Effector memory CD4-positive, alpha-beta T cell (primary cell): ENCODE results near the gene RGS10.
A peak's percentile ranks its signal among the peaks of the same experiment; 100 is the strongest.

Source experiments
- DNase-seq, 3 donors: peaks; one replicate each; pipeline ENCODE4 v3.0.0-alpha.2; 2020
- H3K27ac ChIP-seq: 2 replicates; pipeline ENCODE4 v1.7.0; 2013; ENCODE audit warnings: mild to moderate bottlenecking, low read length, moderate library complexity; ENCODE audit not compliant: insufficient read depth, poor library complexity, severe bottlenecking
- H3K27me3 ChIP-seq: replicated peaks from 2 replicates; pipeline ENCODE4 v1.7.0; 2013; ENCODE audit warnings: mild to moderate bottlenecking, low read length; ENCODE audit not compliant: insufficient read depth, control insufficient read depth, poor library complexity, severe bottlenecking
- H3K36me3 ChIP-seq: 2 replicates; pipeline ENCODE4 v1.7.0; 2013; ENCODE audit warnings: mild to moderate bottlenecking, low read length, moderate library complexity; ENCODE audit not compliant: control insufficient read depth, insufficient read depth
- H3K4me1 ChIP-seq: 2 replicates; pipeline ENCODE4 v1.7.0; 2013; ENCODE audit warnings: low read length, mild to moderate bottlenecking; ENCODE audit not compliant: control insufficient read depth, insufficient read depth, poor library complexity, severe bottlenecking
- H3K4me3 ChIP-seq: 2 replicates; pipeline ENCODE4 v1.7.0; 2013; ENCODE audit warnings: low read length, low read depth, mild to moderate bottlenecking; ENCODE audit not compliant: insufficient read depth, poor library complexity, severe bottlenecking
- H3K9me3 ChIP-seq: 2 replicates; pipeline ENCODE4 v1.7.0; 2013; ENCODE audit warnings: mild to moderate bottlenecking, low read length, moderate library complexity; ENCODE audit not compliant: control insufficient read depth

RGS10 gene

GRCh38 chr10:119550827-119551226 lies 8.3 kb upstream of the RGS10 start:
- H3K4me3 ChIP-seq, result no peak overlapping the region
- H3K27me3 ChIP-seq, result no peaks in the 10 kb centered on the region
- no peaks in the 10 kb centered on the region for H3K4me1 ChIP-seq
- no peaks in the 10 kb centered on the region for H3K9me3 ChIP-seq
- DNase-seq, result no peak
- no peaks in the 10 kb centered on the region for H3K36me3 ChIP-seq
- H3K27ac ChIP-seq, result no peak overlapping the region

GRCh38 chr10:119549247-119549999 lies 6.9 kb upstream of the RGS10 start:
- no peaks in the 10 kb centered on the region for H3K9me3 ChIP-seq
- no peak overlapping the region for H3K4me3 ChIP-seq
- no peaks in the 10 kb centered on the region for H3K36me3 ChIP-seq
- no peaks in the 10 kb centered on the region for H3K27me3 ChIP-seq
- no peaks in the 10 kb centered on the region for H3K4me1 ChIP-seq
- DNase-seq, result no peak
- H3K27ac ChIP-seq, result no peak overlapping the region

- no peak for DNase-seq
- Histone ChIP-seq H3K36me3 (no peaks in the 10 kb centered on the region), H3K27ac (no peak overlapping the region), H3K27me3 (no peaks in the 10 kb centered on the region), H3K9me3 (no peaks in the 10 kb centered on the region), H3K4me1 (peaks cover under 1% of the 10 kb centered on the region), H3K4me3 (no peak overlapping the region)
These were observed 3.5 kb upstream of the RGS10 start for GRCh38 chr10:119546009-119546408.

GRCh38 chr10:119545310-119545709 lies 2.8 kb upstream of the RGS10 start:
- no peaks in the 10 kb centered on the region for H3K27me3 ChIP-seq
- H3K9me3 ChIP-seq, result no peaks in the 10 kb centered on the region
- H3K4me3 ChIP-seq, result no peak overlapping the region

GRCh38 chr10:119543814-119544642 lies 1.5 kb upstream of the RGS10 start:
- H3K27ac ChIP-seq, result no peak overlapping the region
- H3K27me3 ChIP-seq, result no peaks in the 10 kb centered on the region
- no peaks in the 10 kb centered on the region for H3K9me3 ChIP-seq
- no peak for DNase-seq
- H3K36me3 ChIP-seq, result no peaks in the 10 kb centered on the region
- peaks cover 12% of the 10 kb centered on the region for H3K4me1 ChIP-seq
- H3K4me3 ChIP-seq, result no peak overlapping the region

More at GRCh38 chr10:119545310-119545709, 2.8 kb upstream of the RGS10 start:
- Histone ChIP-seq H3K4me1 (peaks cover 5% of the 10 kb centered on the region), H3K27ac (no peak overlapping the region), H3K36me3 (no peaks in the 10 kb centered on the region)
- DNase-seq, result no peak

- peaks cover 20% of the 10 kb centered on the region for H3K4me1 ChIP-seq
- H3K9me3 ChIP-seq, result no peaks in the 10 kb centered on the region
- no peaks in the 10 kb centered on the region for H3K27me3 ChIP-seq
- peak overlapping the region; percentile 80 for H3K27ac ChIP-seq
- DNase-seq, result peak; percentile 28 to 41 (median 38)
- H3K36me3 ChIP-seq, result no peaks in the 10 kb centered on the region
- H3K4me3 ChIP-seq, result peak overlapping the region; percentile 90
These were observed 682 bp upstream of the RGS10 start for GRCh38 chr10:119542988-119543813.

GRCh38 chr10:119541459-119542356 lies 811 bp downstream of the RGS10 start:
- Histone ChIP-seq H3K36me3 (no peaks in the 10 kb centered on the region), H3K27ac (peak overlapping the region; percentile 80), H3K4me3 (peak overlapping the region; percentile 90), H3K9me3 (no peaks in the 10 kb centered on the region), H3K27me3 (no peaks in the 10 kb centered on the region), H3K4me1 (peaks cover 25% of the 10 kb centered on the region)
- DNase-seq, result peak in 2 of 3 donors; percentile 7 to 16

GRCh38 chr10:119541046-119541445 lies 1.5 kb downstream of the RGS10 start:
- no peak for DNase-seq
- Histone ChIP-seq H3K36me3 (no peaks in the 10 kb centered on the region), H3K27me3 (no peaks in the 10 kb centered on the region), H3K4me1 (peaks cover 30% of the 10 kb centered on the region), H3K27ac (peak overlapping the region; percentile 80), H3K9me3 (no peaks in the 10 kb centered on the region), H3K4me3 (peak overlapping the region; percentile 90)

GRCh38 chr10:119540038-119540437 lies 2.5 kb downstream of the RGS10 start:
- Histone ChIP-seq H3K4me1 (peaks cover 33% of the 10 kb centered on the region), H3K27ac (no peak overlapping the region), H3K27me3 (no peaks in the 10 kb centered on the region), H3K36me3 (no peaks in the 10 kb centered on the region), H3K9me3 (no peaks in the 10 kb centered on the region), H3K4me3 (no peak overlapping the region)
- DNase-seq, result no peak
